Jurkat, Clone E6-1 (cell line): ENCODE measurements around the gene GID4.

Source experiments
- DNase-seq: peaks from one replicate; pipeline ENCODE4 v3.0.0-alpha.2; 2011; ENCODE audit warnings: low read depth, low spot score
- H3K4me3 ChIP-seq: 2 replicates; pipeline ENCODE4 v1.5.1; 2011; ENCODE audit warnings: mild to moderate bottlenecking, low read length, control low read depth, moderate library complexity

GID4 gene

DNA sequence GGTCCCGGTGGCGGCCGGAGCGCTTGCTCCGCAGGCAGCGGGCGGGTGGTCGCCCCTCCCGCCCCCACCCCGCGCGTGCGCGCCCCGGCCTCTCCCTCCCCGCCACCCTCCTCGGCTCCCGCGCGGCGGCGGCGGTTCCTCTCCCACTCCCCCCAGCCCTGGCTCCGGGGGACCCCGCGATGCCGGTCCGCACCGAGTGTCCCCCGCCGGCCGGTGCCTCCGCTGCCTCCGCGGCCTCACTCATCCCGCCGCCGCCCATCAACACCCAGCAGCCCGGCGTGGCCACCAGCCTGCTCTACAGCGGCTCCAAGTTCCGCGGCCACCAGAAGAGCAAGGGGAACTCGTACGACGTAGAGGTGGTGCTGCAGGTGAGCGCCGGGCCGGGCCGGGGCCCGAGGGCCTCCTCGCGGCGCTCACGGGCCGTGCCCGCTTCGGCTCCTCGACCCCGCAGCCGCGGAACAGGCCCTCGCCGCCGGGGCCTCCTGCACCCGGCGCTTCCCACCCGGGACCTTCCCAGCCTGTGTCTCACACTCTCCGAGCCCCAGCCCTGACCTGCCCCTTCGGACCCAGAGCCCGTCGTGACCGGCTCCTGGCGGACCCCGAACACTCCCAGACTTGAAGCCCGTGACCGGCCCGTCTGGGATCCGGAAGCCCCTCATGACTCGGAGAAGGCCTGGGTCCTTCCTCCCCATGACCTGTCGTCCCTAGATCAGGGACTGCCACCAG, 490 bp downstream of the GID4 start:
- peak overlapping the region; percentile 72 for H3K4me3 ChIP-seq
- DNase-seq: no peak

- peak overlapping the region; percentile 72 for H3K4me3 ChIP-seq
- DNase-seq: no peak
Observed at GRCh38 chr17:18040261-18040858, 1.2 kb downstream of the GID4 start.

GRCh38 chr17:18041776-18042175, 2.6 kb downstream of the GID4 start:
- H3K4me3 ChIP-seq: no peak overlapping the region
- DNase-seq: no peak

DNA sequence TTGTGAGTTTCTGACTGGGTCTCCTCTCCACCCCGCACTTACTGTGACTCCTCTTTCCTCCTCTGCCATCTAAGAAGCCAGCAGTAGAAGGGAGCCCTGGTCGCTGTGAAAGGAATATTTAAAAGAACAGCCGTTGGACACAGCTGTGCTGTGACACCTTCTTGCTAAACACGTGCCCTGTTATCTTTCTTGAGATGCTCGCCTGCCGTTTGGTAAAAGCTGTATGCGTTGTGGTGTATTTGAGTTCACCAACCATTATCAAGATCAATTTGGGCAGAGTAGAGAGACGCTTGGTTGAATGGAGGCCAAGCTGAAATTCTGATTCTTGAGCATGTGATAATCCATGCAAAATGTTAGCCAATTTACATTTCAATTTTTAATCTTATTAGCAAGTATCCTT, 3.8 kb downstream of the GID4 start:
- DNase-seq: peak; percentile 61
- no peak overlapping the region for H3K4me3 ChIP-seq

DNA sequence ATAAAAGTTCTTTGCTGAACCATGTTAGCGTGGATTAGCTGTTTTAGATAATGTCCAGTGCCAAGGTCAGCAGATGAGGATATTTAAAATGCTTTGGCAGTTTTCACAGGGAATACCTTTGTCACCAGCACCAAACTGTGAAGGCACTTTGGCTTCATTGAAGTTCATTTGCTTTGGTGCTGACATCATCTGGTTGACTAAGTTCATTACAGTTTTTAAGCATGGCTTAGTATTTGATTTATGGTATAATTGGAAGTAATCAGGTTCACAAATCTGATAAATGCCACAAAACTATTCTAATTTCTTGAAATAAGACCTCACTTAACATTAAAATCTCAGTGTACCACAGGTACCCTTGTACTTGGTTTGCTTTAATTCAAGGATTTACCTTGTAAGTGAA, 4.3 kb downstream of the GID4 start:
- no peak for DNase-seq
- no peak overlapping the region for H3K4me3 ChIP-seq

- H3K4me3 ChIP-seq: no peak overlapping the region
- DNase-seq: no peak
Observed at GRCh38 chr17:18044609-18045008, 5.4 kb downstream of the GID4 start.

DNA sequence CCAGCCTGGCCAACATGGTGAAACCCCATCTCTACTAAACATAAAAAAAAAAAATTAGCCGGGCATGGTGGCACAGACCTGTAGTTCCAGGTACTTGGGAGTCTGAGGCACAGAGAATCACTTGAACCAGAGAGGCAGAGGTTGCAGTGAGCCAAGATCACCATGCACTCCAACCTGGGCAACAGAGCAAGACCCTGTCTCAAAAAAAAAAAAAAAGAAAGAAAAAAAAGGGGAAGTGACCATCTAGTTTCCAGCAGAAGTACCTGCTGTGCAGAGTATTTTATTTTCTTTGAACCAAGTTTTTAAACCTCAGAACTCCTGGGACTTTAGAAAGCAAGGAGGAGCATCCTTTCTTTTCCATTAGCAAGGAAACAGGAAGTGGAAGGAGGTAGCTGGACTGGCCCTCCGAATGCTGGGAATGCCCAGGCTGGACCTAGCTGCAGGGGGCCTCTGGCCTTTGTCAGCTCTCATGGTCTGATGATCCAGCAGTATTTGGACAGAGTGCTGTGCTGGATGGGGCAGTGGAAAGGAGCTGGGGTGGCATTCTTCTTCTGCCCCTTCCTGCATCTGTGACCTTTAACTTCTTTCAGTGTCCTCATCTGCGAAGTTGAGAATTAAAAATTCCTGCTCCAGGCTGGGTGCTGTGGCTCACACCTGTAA, 6.6 kb downstream of the GID4 start:
- no peak overlapping the region for H3K4me3 ChIP-seq
- no peak for DNase-seq

- no peak overlapping the region for H3K4me3 ChIP-seq
- DNase-seq: no peak
Observed at GRCh38 chr17:18055597-18055996, 16.4 kb downstream of the GID4 start.

GRCh38 chr17:18056214-18056613, 17.0 kb downstream of the GID4 start:
- H3K4me3 ChIP-seq: no peak overlapping the region
- no peak for DNase-seq

GRCh38 chr17:18059283-18059682, 20.1 kb downstream of the GID4 start:
- DNase-seq: no peak
- no peak overlapping the region for H3K4me3 ChIP-seq

DNA sequence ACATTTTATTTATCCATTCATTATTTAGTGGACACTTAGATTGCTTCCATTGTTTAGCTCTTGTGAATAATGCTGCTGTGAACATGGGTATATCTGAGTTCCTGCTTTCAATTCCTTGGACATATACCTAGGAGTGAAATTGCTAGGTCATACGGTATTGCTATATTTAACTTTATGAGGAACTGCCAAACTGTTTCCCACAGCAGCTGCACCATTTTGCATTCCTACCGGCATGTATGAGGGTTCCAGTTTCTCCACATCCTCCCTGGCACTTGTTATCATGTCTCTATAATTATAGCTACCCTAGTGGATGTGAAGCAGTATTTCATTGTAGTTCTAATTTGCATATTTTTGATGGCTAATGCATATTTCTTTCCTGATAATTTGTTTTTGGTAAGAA, 24.8 kb downstream of the GID4 start:
- H3K4me3 ChIP-seq: no peak overlapping the region
- DNase-seq: no peak

DNA sequence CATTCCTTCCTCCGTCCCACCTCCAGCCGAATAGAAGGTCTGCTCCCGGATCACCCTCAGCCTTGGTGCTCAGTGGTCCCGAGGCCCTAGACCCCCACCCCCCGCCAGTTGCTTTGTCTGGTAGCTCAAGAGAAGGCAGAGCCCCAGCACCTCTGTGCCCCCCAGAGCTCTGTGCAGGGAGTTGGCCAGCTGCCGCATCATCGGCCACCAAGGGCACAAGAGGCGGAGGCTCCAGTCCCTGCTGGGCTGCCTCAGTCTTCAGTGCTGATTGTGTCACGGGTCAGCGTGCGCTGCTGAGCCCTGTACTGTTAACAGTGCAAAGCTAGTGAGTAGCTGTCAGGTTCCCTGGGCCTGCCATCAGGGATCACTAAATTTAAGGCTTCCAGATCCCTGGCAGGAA, 26.3 kb downstream of the GID4 start:
- H3K4me3 ChIP-seq: no peak overlapping the region
- DNase-seq: no peak

- no peak for DNase-seq
- H3K4me3 ChIP-seq: no peak overlapping the region
Observed at GRCh38 chr17:18066866-18067265, 27.7 kb downstream of the GID4 start.

- DNase-seq: no peak
- no peak overlapping the region for H3K4me3 ChIP-seq
Observed at GRCh38 chr17:18069101-18069500, 29.9 kb downstream of the GID4 start.

- DNase-seq: no peak
- H3K4me3 ChIP-seq: no peak overlapping the region
Observed at GRCh38 chr17:18070861-18071340, 31.7 kb downstream of the GID4 start.

GRCh38 chr17:18071751-18072150, 32.5 kb downstream of the GID4 start:
- no peak for DNase-seq
- no peak overlapping the region for H3K4me3 ChIP-seq

GRCh38 chr17:18074566-18075272, 35.5 kb downstream of the GID4 start:
- DNase-seq: no peak
- no peak overlapping the region for H3K4me3 ChIP-seq

GRCh38 chr17:18076936-18077335, 37.7 kb downstream of the GID4 start:
- no peak for DNase-seq
- no peak overlapping the region for H3K4me3 ChIP-seq

DNA sequence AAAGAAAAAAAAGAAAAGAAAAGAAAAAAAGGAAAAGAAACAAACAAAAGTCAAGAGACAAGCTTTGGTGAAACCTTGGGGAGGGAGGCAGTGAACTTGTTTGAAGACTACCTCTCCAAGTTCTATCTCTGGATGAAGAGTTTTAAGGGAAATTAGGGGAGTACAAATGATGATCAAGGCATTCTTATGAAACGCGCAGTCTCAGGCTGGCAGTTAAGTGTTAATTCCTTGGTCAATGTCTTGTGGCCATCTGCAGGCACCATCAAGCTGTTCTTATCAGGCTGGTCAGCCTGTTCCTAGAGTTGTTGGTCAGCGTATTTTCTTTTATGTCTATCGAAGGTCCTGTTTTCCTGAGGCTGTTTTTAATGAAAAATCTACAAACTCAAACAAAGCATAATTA, 40.3 kb downstream of the GID4 start:
- no peak for DNase-seq
- no peak overlapping the region for H3K4me3 ChIP-seq

GRCh38 chr17:18084256-18084655, 45.0 kb downstream of the GID4 start:
- no peak for DNase-seq

More at GRCh38 chr17:18084256-18084655, 45.0 kb downstream of the GID4 start:
- no peak overlapping the region for H3K4me3 ChIP-seq
